Panc1 (cell line): ENCODE measurements around the gene ANK3. TPM values are rescaled to one million over a fixed set of nuclear protein-coding genes. Genes with fewer than 3 reads are reported as not detected.

Source experiments
- ATAC-seq: fragments of 200-7000 bp; cut with Tn5 transposase; 2 replicates; pipeline ENCODE4 v1.9.1; 2020; ENCODE audit warnings: mild to moderate bottlenecking, moderate library complexity
- BruUV-seq: library from RNA; stranded (reverse); fragments of 400-500 nt; replicated peaks from 2 replicates; lab custom pipeline; 2021; lab: Mats Ljungman, UMichigan
- CTCF ChIA-PET: fragments of 300-600 bp; sonication (Branson Sonifier 250); formaldehyde crosslinking; loops from one replicate; lab custom pipeline; 2022; ENCODE audit warnings: antibody characterized with exemption; lab: Charles Lee
- POLR2A ChIA-PET: fragments of 300-600 bp; sonication (Branson Sonifier 250); formaldehyde crosslinking; loops from one replicate; lab custom pipeline; 2022; ENCODE audit warnings: antibody characterized with exemption; lab: Charles Lee
- DNase-seq: peaks from one replicate; pipeline ENCODE4 v3.0.0-alpha.2; 2010; ENCODE audit warnings: low read depth, low spot score
- H3K27ac ChIP-seq: 2 replicates; pipeline ENCODE4 v1.5.1; 2011; ENCODE audit warnings: mild to moderate bottlenecking, low read length, inconsistent platforms
- H3K27me3 ChIP-seq: fragments of 200-500 bp; sonication (Bioruptor generic); 2 replicates; pipeline ENCODE4 v1.6.0; 2014; ENCODE audit warnings: low read length, inconsistent platforms; ENCODE audit not compliant: control insufficient read depth, insufficient read depth
- H3K36me3 ChIP-seq: fragments of 200-500 bp; sonication (Bioruptor generic); 2 replicates; pipeline ENCODE4 v1.5.1; 2014; ENCODE audit warnings: inconsistent platforms, mild to moderate bottlenecking, low read length, moderate library complexity; ENCODE audit not compliant: control insufficient read depth, insufficient read depth
- H3K4me1 ChIP-seq: 2 replicates; pipeline ENCODE4 v1.5.1; 2011; ENCODE audit warnings: inconsistent platforms, mild to moderate bottlenecking, low read length, moderate library complexity; ENCODE audit not compliant: control insufficient read depth, insufficient read depth
- H3K4me3 ChIP-seq, 2 experiments: 2 replicates each; pipeline ENCODE4 v1.5.1; 2011 to 2012; ENCODE audit warnings: low read depth in 2 of 2, low read length in 2 of 2, mild to moderate bottlenecking in 2 of 2, inconsistent platforms in 1 of 2, moderate library complexity in 1 of 2
- H3K9me3 ChIP-seq: fragments of 200-500 bp; sonication (Bioruptor generic); 2 replicates; pipeline ENCODE4 v1.5.1; 2014; ENCODE audit warnings: low read depth, mild to moderate bottlenecking, inconsistent platforms, low read length, moderate library complexity; ENCODE audit not compliant: control insufficient read depth, insufficient read depth
- POLR2AphosphoS5 ChIP-seq: IDR thresholded peaks from 2 replicates; pipeline ENCODE4 v1.6.1; 2012; ENCODE audit warnings: mild to moderate bottlenecking, low read depth, low read length, moderate library complexity
- SIN3A ChIP-seq: IDR thresholded peaks from 2 replicates; pipeline ENCODE4 v1.6.1; 2012; ENCODE audit warnings: low read depth, mild to moderate bottlenecking, low read length, moderate library complexity, borderline replicate concordance; ENCODE audit not compliant: insufficient read depth
- TCF7L2 ChIP-seq: IDR thresholded peaks from 2 replicates; pipeline ENCODE4 v1.6.1; 2011; ENCODE audit warnings: mild to moderate bottlenecking, low read depth, low read length, inconsistent platforms
- in situ Hi-C: cut with HindIII; loops from 2 replicates; pipeline ENCODE4 v1.10.0; 2016; ENCODE audit warnings: low sequenced_read_pairs, low pct_unique_long_range_greater_than_20kb
- intact Hi-C: fragments of 100-400 bp; cut with micrococcal nuclease; formaldehyde crosslinking; loops from one replicate; pipeline ENCODE4 v1.10.0; 2022; ENCODE audit not compliant: unreplicated experiment
- total RNA-seq: library from RNA; stranded (reverse); gene quantifications from one replicate; pipeline ENCODE4 v1.2.1, GENCODE V29; 2021; ENCODE audit not compliant: unreplicated experiment
- TF ChIP-seq, protein P1 (sequence below), 2 experiments: IDR thresholded peaks; 2 replicates each; pipeline ENCODE4 v1.6.1; 2011 to 2012; ENCODE audit warnings: low read depth in 2 of 2, control low read depth in 1 of 2, low read length in 1 of 2, mild to moderate bottlenecking in 1 of 2, moderate library complexity in 1 of 2; ENCODE audit not compliant: insufficient read depth in 1 of 2
- TF ChIP-seq, protein P2 (sequence below): fragments of 450-650 bp; IDR thresholded peaks from 2 replicates; pipeline ENCODE4 v1.5.1; 2017; ENCODE audit warnings: mild to moderate bottlenecking

Gene ANK3
- total RNA-seq, 1 experiment from 2014 or later: 2.5 TPM

DNA sequence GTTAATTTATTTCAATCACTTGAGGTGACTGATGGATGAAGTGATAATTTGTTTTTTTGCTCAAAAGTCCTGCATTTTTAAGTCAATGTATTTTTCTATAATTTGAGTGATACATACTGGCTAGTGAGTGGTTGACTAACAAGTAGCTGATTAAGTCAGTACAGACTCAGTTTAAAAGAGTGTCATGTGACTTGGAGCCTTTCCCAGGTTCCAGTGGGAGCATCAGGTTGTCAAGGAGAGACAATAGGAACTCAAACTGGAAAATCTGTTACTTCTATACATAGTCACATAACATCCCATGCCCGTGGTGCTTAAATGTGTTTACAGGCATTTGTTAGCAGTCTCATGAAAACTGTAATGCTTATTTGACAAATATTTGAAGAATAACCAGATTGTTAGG is 154.7 kb downstream of the ANK3 start:
- Histone ChIP-seq H3K9me3 (no peaks in the 10 kb centered on the region), H3K4me3 (no peak overlapping the region), H3K4me1 (no peaks in the 10 kb centered on the region), H3K27me3 (no peaks in the 10 kb centered on the region), H3K27ac (no peak overlapping the region), H3K36me3 (no peaks in the 10 kb centered on the region)
- intact Hi-C loops (no loop called here), in situ Hi-C loops (no loop called here)
- CTCF ChIA-PET: no interaction called here
- TF ChIP-seq, protein P1, sequence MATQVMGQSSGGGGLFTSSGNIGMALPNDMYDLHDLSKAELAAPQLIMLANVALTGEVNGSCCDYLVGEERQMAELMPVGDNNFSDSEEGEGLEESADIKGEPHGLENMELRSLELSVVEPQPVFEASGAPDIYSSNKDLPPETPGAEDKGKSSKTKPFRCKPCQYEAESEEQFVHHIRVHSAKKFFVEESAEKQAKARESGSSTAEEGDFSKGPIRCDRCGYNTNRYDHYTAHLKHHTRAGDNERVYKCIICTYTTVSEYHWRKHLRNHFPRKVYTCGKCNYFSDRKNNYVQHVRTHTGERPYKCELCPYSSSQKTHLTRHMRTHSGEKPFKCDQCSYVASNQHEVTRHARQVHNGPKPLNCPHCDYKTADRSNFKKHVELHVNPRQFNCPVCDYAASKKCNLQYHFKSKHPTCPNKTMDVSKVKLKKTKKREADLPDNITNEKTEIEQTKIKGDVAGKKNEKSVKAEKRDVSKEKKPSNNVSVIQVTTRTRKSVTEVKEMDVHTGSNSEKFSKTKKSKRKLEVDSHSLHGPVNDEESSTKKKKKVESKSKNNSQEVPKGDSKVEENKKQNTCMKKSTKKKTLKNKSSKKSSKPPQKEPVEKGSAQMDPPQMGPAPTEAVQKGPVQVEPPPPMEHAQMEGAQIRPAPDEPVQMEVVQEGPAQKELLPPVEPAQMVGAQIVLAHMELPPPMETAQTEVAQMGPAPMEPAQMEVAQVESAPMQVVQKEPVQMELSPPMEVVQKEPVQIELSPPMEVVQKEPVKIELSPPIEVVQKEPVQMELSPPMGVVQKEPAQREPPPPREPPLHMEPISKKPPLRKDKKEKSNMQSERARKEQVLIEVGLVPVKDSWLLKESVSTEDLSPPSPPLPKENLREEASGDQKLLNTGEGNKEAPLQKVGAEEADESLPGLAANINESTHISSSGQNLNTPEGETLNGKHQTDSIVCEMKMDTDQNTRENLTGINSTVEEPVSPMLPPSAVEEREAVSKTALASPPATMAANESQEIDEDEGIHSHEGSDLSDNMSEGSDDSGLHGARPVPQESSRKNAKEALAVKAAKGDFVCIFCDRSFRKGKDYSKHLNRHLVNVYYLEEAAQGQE (IDR thresholded peaks at IDR 0.05; ENCODE audit: insufficient read depth in 1 of 2, low read depth in 2 of 2, low read length in 1 of 2): no peak
- TF ChIP-seq, protein P2, sequence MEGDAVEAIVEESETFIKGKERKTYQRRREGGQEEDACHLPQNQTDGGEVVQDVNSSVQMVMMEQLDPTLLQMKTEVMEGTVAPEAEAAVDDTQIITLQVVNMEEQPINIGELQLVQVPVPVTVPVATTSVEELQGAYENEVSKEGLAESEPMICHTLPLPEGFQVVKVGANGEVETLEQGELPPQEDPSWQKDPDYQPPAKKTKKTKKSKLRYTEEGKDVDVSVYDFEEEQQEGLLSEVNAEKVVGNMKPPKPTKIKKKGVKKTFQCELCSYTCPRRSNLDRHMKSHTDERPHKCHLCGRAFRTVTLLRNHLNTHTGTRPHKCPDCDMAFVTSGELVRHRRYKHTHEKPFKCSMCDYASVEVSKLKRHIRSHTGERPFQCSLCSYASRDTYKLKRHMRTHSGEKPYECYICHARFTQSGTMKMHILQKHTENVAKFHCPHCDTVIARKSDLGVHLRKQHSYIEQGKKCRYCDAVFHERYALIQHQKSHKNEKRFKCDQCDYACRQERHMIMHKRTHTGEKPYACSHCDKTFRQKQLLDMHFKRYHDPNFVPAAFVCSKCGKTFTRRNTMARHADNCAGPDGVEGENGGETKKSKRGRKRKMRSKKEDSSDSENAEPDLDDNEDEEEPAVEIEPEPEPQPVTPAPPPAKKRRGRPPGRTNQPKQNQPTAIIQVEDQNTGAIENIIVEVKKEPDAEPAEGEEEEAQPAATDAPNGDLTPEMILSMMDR: no peak
- no peak for TF ChIP-seq POLR2AphosphoS5
- no peak for TF ChIP-seq SIN3A
- TF ChIP-seq TCF7L2: no peak
- no peak for DNase-seq
- POLR2A ChIA-PET: no interaction called here
- no peak for ATAC-seq
- no TSS peak for BruUV-seq

DNA sequence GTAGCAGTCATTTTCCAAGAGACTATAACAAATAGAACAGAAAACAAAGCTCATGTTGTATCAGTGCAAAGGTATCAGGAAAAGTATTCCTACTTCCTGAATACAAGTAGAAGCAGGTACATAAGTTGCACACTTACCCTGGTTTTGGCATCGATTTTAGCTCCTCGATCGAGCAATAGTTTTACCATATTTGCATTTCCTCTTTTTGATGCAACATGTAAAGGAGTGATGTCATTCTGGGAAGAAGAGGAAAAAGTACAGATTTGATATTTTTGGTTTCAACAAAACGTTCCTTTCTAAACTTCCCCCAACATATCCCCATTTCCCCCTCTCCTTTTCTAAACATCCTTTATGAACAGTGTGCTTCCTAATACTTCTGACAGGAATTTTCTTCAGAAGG is 155.1 kb downstream of the ANK3 start:
- Histone ChIP-seq H3K4me1 (no peaks in the 10 kb centered on the region), H3K4me3 (no peak overlapping the region), H3K9me3 (no peaks in the 10 kb centered on the region), H3K27me3 (no peaks in the 10 kb centered on the region), H3K27ac (no peak overlapping the region), H3K36me3 (no peaks in the 10 kb centered on the region)
- no peak for TF ChIP-seq SIN3A
- TF ChIP-seq, protein P1 (IDR thresholded peaks at IDR 0.05; ENCODE audit: insufficient read depth in 1 of 2, low read depth in 2 of 2, low read length in 1 of 2): no peak
- TF ChIP-seq TCF7L2: no peak
- TF ChIP-seq POLR2AphosphoS5: no peak
- TF ChIP-seq, protein P2: no peak
- DNase-seq (no peak), ATAC-seq (no peak)
- CTCF ChIA-PET: no interaction called here
- in situ Hi-C loops: no loop called here
- POLR2A ChIA-PET: no interaction called here
- intact Hi-C loops: no loop called here
- BruUV-seq: no TSS peak
